C4-2B (cell line): ENCODE data around the gene CCDC107.

Source experiments
- ZFX ChIP-seq: fragments of 450-650 bp; IDR thresholded peaks from 2 replicates; pipeline ENCODE4 v1.6.1; 2017
- TF ChIP-seq, protein P1 (sequence below): fragments of 450-650 bp; conservative IDR thresholded peaks from 2 replicates; pipeline ENCODE4 v1.5.1; 2017; ENCODE audit warnings: mild to moderate bottlenecking

DNA sequence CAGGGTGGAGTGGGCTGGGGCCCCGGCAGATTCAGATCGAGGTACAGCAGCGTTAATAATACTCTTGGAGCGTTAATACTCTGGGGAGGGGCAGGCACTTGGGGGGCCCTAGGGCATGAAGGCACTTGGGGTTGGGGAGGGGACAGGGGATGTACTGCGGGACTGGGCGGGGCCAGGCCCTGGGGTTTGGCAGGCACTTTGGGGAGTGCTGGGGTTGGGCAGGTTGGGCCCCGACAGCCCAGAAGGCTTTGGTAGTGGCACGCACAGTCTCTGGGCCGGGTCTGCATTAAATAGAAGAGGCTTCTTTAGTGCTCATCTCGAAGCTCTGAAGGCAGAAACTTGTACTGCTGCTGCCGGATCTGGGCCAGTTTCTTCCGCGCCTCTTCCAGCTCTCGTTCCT lies 39.4 kb downstream of the CCDC107 start:
- TF ChIP-seq, protein P1, sequence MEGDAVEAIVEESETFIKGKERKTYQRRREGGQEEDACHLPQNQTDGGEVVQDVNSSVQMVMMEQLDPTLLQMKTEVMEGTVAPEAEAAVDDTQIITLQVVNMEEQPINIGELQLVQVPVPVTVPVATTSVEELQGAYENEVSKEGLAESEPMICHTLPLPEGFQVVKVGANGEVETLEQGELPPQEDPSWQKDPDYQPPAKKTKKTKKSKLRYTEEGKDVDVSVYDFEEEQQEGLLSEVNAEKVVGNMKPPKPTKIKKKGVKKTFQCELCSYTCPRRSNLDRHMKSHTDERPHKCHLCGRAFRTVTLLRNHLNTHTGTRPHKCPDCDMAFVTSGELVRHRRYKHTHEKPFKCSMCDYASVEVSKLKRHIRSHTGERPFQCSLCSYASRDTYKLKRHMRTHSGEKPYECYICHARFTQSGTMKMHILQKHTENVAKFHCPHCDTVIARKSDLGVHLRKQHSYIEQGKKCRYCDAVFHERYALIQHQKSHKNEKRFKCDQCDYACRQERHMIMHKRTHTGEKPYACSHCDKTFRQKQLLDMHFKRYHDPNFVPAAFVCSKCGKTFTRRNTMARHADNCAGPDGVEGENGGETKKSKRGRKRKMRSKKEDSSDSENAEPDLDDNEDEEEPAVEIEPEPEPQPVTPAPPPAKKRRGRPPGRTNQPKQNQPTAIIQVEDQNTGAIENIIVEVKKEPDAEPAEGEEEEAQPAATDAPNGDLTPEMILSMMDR, result no peak
- TF ChIP-seq ZFX, result no peak
